Tibial artery (tissue), 4 donors: Measurements from ENCODE around the gene STON2.
"Not testable (repeated sequence)": the region's sequence is repeated elsewhere in the genome, so short reads cannot be mapped to it uniquely, and the experiment has no call there.

Experiments used
- DNase-seq, 2 donors: peaks; one replicate each; pipeline ENCODE4 v3.0.0-alpha.2; 2019
- H3K27ac ChIP-seq, 2 donors: fragments of 200-600 bp; sonication (generic) in 1 of 2; 1 replicate in 1 of 2; 2 replicates in 1 of 2; pipeline ENCODE4 v1.5.1; 2018 to 2019; ENCODE audit warnings: mild to moderate bottlenecking in 1 of 2
- H3K27me3 ChIP-seq, 2 donors: fragments of 200-600 bp; sonication (generic) in 1 of 2; one replicate each; pipeline versions ENCODE4 v1.5.1 to v1.6.0; 2016 to 2019
- H3K36me3 ChIP-seq, 3 donors: fragments of 200-600 bp; sonication (generic) in 2 of 3; one replicate each; pipeline ENCODE4 v1.5.1; 2016 to 2019; ENCODE audit warnings: mild to moderate bottlenecking in 2 of 3
- H3K4me1 ChIP-seq, 4 donors: fragments of 200-600 bp; sonication (generic) in 2 of 4; 1 replicate in 3 of 4; 2 replicates in 1 of 4; pipeline ENCODE4 v1.5.1; 2016 to 2019
- H3K4me3 ChIP-seq, 2 donors: fragments of 200-600 bp; sonication (generic) in 1 of 2; 1 replicate in 1 of 2; 2 replicates in 1 of 2; pipeline ENCODE4 v1.5.1; 2018 to 2019; ENCODE audit warnings: mild to moderate bottlenecking in 2 of 2
- H3K9me3 ChIP-seq, 3 donors: fragments of 200-600 bp; sonication (generic) in 1 of 3; one replicate each; pipeline ENCODE4 v1.5.1; 2016 to 2019
- CTCF ChIP-seq, 2 experiments: fragments of 200-600 bp in 1 of 2; fragments of 450-650 bp in 1 of 2; IDR thresholded peaks; one replicate each; pipeline ENCODE4 v1.5.1; 2017 to 2019; ENCODE audit warnings: antibody characterized with exemption in 2 of 2, mild to moderate bottlenecking in 1 of 2, moderate library complexity in 1 of 2
- intact Hi-C: fragments of 100-400 bp; cut with DNase I; formaldehyde crosslinking; loops from one replicate; pipeline ENCODE4 v1.15.0; 2023; ENCODE audit warnings: low total_unique reads

STON2 gene

GRCh38 chr14:81236138-81236537, 164.0 kb downstream of the STON2 start:
- DNase-seq = no peak
- H3K4me3 ChIP-seq = no peak overlapping the region
- no peaks in the 10 kb centered on the region for H3K36me3 ChIP-seq
- intact Hi-C loops = no loop called here
- no peak for TF ChIP-seq CTCF (IDR thresholded peaks at IDR 0.05)
- no peaks in the 10 kb centered on the region for H3K27me3 ChIP-seq
- no peak overlapping the region for H3K27ac ChIP-seq
- no peaks in the 10 kb centered on the region for H3K4me1 ChIP-seq
- H3K9me3 ChIP-seq = no peaks in the 10 kb centered on the region

- no peak overlapping the region for H3K4me3 ChIP-seq
- no peak overlapping the region for H3K27ac ChIP-seq
- intact Hi-C loops = no loop called here
- H3K27me3 ChIP-seq = no peaks in the 10 kb centered on the region
- no peaks in the 10 kb centered on the region for H3K9me3 ChIP-seq
- no peak for TF ChIP-seq CTCF (IDR thresholded peaks at IDR 0.05)
- H3K36me3 ChIP-seq = no peaks in the 10 kb centered on the region
- no peaks in the 10 kb centered on the region for H3K4me1 ChIP-seq
- DNase-seq = no peak
These were observed 165.0 kb downstream of the STON2 start for GRCh38 chr14:81235096-81235495.

- Histone ChIP-seq H3K27me3 (no peaks in the 10 kb centered on the region), H3K4me3 (no peak overlapping the region), H3K36me3 (no peaks in the 10 kb centered on the region), H3K27ac (no peak overlapping the region), H3K9me3 (no peaks in the 10 kb centered on the region), H3K4me1 (no peaks in the 10 kb centered on the region)
- no peak for TF ChIP-seq CTCF (IDR thresholded peaks at IDR 0.05)
- intact Hi-C loops = no loop called here
- no peak for DNase-seq
These were observed 165.8 kb downstream of the STON2 start for GRCh38 chr14:81234278-81234677.

GRCh38 chr14:81233615-81234014, 166.5 kb downstream of the STON2 start:
- no peak for TF ChIP-seq CTCF (IDR thresholded peaks at IDR 0.05)
- H3K36me3 ChIP-seq = no peaks in the 10 kb centered on the region
- no peaks in the 10 kb centered on the region for H3K9me3 ChIP-seq
- no peak overlapping the region for H3K4me3 ChIP-seq
- no peaks in the 10 kb centered on the region for H3K27me3 ChIP-seq
- no peak overlapping the region for H3K27ac ChIP-seq
- no peak for DNase-seq
- H3K4me1 ChIP-seq = no peaks in the 10 kb centered on the region
- intact Hi-C loops = no loop called here

GRCh38 chr14:81231540-81231939, 168.6 kb downstream of the STON2 start:
- Histone ChIP-seq H3K9me3 (no peaks in the 10 kb centered on the region), H3K4me1 (no peaks in the 10 kb centered on the region), H3K27ac (no peak overlapping the region), H3K4me3 (no peak overlapping the region), H3K27me3 (no peaks in the 10 kb centered on the region), H3K36me3 (no peaks in the 10 kb centered on the region)
- TF ChIP-seq CTCF (IDR thresholded peaks at IDR 0.05) = no peak
- intact Hi-C loops = no loop called here
- DNase-seq = no peak

GRCh38 chr14:81224222-81224621, 175.9 kb downstream of the STON2 start:
- intact Hi-C loops = loop anchor here (5.0 kb wide), 1 partner anchor 52 kb away; no protein-coding TSS in a partner anchor
- no peak overlapping the region for H3K4me3 ChIP-seq
- no peaks in the 10 kb centered on the region for H3K9me3 ChIP-seq
- no peak for DNase-seq
- no peak overlapping the region for H3K27ac ChIP-seq
- TF ChIP-seq CTCF (IDR thresholded peaks at IDR 0.05) = no peak
- H3K4me1 ChIP-seq = peaks cover 0 to 7% (median 0%) of the 10 kb centered on the region in 4 donors
- no peaks in the 10 kb centered on the region for H3K27me3 ChIP-seq
- no peaks in the 10 kb centered on the region for H3K36me3 ChIP-seq

- H3K27ac ChIP-seq, DNase-seq: not testable (repeated sequence)
These were observed 176.3 kb downstream of the STON2 start for GRCh38 chr14:81223788-81224187.

More at GRCh38 chr14:81223788-81224187, 176.3 kb downstream of the STON2 start:
- H3K27me3 ChIP-seq, H3K4me1 ChIP-seq, H3K9me3 ChIP-seq, H3K36me3 ChIP-seq, H3K4me3 ChIP-seq: not testable (repeated sequence)
- intact Hi-C loops = loop anchor here (5.0 kb wide), 1 partner anchor 51 kb away; no protein-coding TSS in a partner anchor
